ENCODE measurements around the gene SKOR1.

Gene SKOR1

GRCh38 chr15:67819636-67820035 lies 5.7 kb upstream of the SKOR1 start:
- DNase-seq = no peak

- DNase-seq = no peak
These were observed 5.0 kb upstream of the SKOR1 start for GRCh38 chr15:67820122-67820991.

- DNase-seq = no peak
These were observed 4.1 kb upstream of the SKOR1 start for GRCh38 chr15:67820992-67821783.

GRCh38 chr15:67821784-67822440 lies 3.4 kb upstream of the SKOR1 start:
- DNase-seq = no peak

GRCh38 chr15:67822537-67823313 lies 2.6 kb upstream of the SKOR1 start:
- DNase-seq = no peak

- DNase-seq = no peak
These were observed 1.8 kb upstream of the SKOR1 start for GRCh38 chr15:67823314-67824196.

- DNase-seq = no peak
These were observed 926 bp upstream of the SKOR1 start for GRCh38 chr15:67824197-67824968.

GRCh38 chr15:67825881-67826716 lies 790 bp downstream of the SKOR1 start:
- no peak for DNase-seq

- no peak for DNase-seq
These were observed 1.6 kb downstream of the SKOR1 start for GRCh38 chr15:67826717-67827561.

GRCh38 chr15:67827562-67828277 lies 2.4 kb downstream of the SKOR1 start:
- DNase-seq = no peak

GRCh38 chr15:67828278-67828968 lies 3.1 kb downstream of the SKOR1 start:
- DNase-seq = no peak

- no peak for DNase-seq
These were observed 3.8 kb downstream of the SKOR1 start for GRCh38 chr15:67828969-67829646.

- DNase-seq = no peak
These were observed 4.6 kb downstream of the SKOR1 start for GRCh38 chr15:67829647-67830504.

GRCh38 chr15:67831363-67831762 lies 6.1 kb downstream of the SKOR1 start:
- no peak for DNase-seq

GRCh38 chr15:67832031-67832551 lies 6.8 kb downstream of the SKOR1 start:
- DNase-seq = no peak

Data from NCI-H1048 (cell line).